Epithelial cell of proximal tubule (primary cell): Measurements from ENCODE around the gene LTBP4. TPM values are rescaled to one million over a fixed set of nuclear protein-coding genes. Genes with fewer than 3 reads are reported as not detected.

ENCODE experiments used
- DNase-seq: peaks from one replicate; pipeline ENCODE4 v3.0.0-alpha.2; 2011; ENCODE audit warnings: low read depth
- H3K4me3 ChIP-seq: 2 replicates; pipeline ENCODE4 v1.5.1; 2011; ENCODE audit warnings: low read depth, mild to moderate bottlenecking, low read length
- total RNA-seq: library from RNA; depleted of rRNA; stranded (reverse); fragments of >200 nt; gene quantifications from 2 replicates; pipeline ENCODE4 v1.2.3, GENCODE V29; 2015
- TF ChIP-seq, protein P1 (sequence below): conservative IDR thresholded peaks from 2 replicates; pipeline ENCODE4 v1.5.1; 2012; ENCODE audit warnings: low read depth, mild to moderate bottlenecking, low read length

Gene LTBP4
- total RNA-seq, 1 donor from 2014 or later: 149 TPM

DNA sequence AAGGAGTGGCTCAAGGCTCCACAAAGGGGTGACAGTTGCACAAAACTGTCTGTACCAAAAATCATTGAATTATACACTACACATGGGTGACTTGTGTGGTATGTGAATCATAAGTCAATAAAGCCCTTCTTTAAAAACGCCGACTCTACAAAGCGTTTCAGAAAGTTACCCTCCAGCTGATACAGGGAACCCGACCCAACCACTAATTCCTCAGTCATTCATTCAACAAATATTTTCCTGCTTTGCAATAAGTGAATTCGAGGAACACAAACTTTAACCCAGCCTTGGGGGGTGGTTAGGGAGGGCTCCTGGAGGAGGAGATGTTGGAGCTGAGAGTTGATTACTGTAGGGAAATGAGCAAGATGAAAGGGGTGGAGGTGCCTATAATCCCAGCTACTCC lies 32.0 kb downstream of the LTBP4 start:
- H3K4me3 ChIP-seq: no peak overlapping the region
- TF ChIP-seq, protein P1, sequence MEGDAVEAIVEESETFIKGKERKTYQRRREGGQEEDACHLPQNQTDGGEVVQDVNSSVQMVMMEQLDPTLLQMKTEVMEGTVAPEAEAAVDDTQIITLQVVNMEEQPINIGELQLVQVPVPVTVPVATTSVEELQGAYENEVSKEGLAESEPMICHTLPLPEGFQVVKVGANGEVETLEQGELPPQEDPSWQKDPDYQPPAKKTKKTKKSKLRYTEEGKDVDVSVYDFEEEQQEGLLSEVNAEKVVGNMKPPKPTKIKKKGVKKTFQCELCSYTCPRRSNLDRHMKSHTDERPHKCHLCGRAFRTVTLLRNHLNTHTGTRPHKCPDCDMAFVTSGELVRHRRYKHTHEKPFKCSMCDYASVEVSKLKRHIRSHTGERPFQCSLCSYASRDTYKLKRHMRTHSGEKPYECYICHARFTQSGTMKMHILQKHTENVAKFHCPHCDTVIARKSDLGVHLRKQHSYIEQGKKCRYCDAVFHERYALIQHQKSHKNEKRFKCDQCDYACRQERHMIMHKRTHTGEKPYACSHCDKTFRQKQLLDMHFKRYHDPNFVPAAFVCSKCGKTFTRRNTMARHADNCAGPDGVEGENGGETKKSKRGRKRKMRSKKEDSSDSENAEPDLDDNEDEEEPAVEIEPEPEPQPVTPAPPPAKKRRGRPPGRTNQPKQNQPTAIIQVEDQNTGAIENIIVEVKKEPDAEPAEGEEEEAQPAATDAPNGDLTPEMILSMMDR: no peak
- no peak for DNase-seq

DNA sequence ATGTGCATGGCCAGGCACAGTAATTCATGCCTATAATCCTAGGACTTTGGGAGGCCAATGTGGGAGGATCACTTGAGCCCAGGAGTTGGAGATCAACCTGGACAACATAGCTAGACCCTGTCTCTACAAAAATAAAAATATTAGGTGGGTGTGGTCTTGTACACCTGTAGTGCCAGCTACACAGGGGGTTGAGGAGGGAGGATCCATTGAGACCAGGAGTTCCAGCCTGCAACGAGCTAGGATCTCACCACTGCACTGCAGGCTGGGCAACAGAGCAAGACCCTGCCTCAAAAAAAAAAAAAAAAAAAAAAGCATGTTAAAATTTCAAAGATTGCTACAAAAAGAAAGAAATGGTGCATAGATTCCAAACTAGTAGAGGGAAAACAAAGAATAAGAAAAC lies 37.2 kb downstream of the LTBP4 start:
- H3K4me3 ChIP-seq: no peak overlapping the region
- TF ChIP-seq, protein P1: no peak
- DNase-seq: no peak

- TF ChIP-seq, protein P1: no peak
- no peak overlapping the region for H3K4me3 ChIP-seq
- no peak for DNase-seq
Observed at GRCh38 chr19:40639638-40639982, 38.4 kb downstream of the LTBP4 start.

GRCh38 chr19:40640744-40641143 lies 39.6 kb downstream of the LTBP4 start:
- no peak for DNase-seq
- H3K4me3 ChIP-seq: no peak overlapping the region
- TF ChIP-seq, protein P1: no peak

- DNase-seq: no peak
Observed at GRCh38 chr19:40641281-40641680, 40.1 kb downstream of the LTBP4 start.

DNA sequence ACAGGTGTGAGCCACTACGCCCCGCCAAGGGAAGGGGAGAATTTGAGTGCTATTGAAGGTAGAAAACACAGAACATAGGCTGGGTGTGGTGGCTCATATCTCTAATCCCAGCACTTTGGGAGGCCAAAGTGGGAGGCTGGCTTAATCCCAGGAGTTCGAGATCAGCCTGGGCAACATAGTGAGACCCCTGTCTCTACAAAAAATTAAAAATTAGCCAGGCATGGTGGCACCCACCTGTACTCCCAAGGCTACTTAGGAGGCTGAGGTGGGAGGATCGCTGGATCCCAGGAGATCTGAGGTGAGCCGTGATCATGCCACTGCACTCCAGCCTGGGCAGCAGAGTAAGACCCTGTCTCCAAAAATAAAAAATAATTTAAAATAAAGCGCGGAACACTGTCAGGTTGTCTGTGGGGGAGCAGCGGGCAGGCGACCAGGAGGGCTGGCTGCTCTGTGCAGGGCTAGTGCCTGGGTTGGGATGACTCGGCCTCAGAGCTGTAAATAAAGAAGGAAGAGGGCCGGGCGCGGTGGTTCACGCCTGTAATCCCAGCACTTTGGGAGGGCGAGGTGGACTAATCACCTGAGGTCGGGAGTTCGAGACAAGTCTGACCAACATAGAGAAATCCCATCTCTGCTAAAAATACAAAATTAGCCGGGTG lies 41.0 kb downstream of the LTBP4 start:
- H3K4me3 ChIP-seq: no peak overlapping the region
- TF ChIP-seq, protein P1: no peak
- DNase-seq: no peak

More at GRCh38 chr19:40641281-40641680, 40.1 kb downstream of the LTBP4 start:
- TF ChIP-seq, protein P1: no peak
- H3K4me3 ChIP-seq: no peak overlapping the region

DNA sequence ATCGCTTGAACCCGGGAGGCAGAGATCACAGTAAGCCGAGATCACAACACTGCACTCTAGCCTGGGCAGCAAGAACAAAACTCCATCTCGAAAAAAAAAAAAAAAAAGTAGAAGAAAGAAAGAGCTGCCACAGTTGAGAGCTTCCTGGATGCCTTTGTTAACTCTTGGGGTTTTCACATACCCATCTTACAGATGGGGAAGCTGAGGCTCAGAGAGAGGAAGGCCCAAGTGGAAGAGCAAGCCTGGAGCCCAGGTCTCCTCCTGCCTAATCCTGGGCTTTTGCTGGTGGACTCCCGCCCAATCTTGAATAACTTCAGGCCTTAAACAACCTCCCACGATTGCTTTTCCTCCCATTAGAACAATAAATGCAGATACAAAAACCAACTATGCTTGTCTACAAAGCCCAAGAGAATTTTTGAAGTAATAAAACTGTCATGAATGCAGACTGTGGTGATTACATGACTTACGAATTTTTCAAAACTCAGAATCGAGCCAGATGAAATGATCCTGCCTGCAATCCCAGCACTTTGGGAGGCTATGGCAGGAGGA lies 41.7 kb downstream of the LTBP4 start:
- no peak for DNase-seq
- no peak overlapping the region for H3K4me3 ChIP-seq
- TF ChIP-seq, protein P1: no peak
